Testis (tissue), 2 donors: ENCODE measurements around the gene BIN1.

Experiments
- CTCF ChIP-seq, 3 experiments: fragments of 450-650 bp in 2 of 3; fragments of 200-600 bp in 1 of 3; sonication (generic) in 1 of 3; IDR thresholded peaks; one replicate each; pipeline ENCODE4 v1.5.1; 2016 to 2019; ENCODE audit warnings: antibody characterized with exemption in 3 of 3, mild to moderate bottlenecking in 2 of 3, moderate library complexity in 1 of 3
- POLR2A ChIP-seq: fragments of 450-650 bp; IDR thresholded peaks from one replicate; pipeline ENCODE4 v1.6.1; 2017; ENCODE audit warnings: antibody characterized with exemption, mild to moderate bottlenecking, moderate library complexity

GRCh38 chr2:127100251-127101047, 6.5 kb downstream of the BIN1 start:
- TF ChIP-seq CTCF (IDR thresholded peaks at IDR 0.05) (no peak), POLR2A (no peak)
